WERI-Rb-1 (cell line): Measurements from ENCODE around the gene DDX6.

Experiments
- DNase-seq: peaks from one replicate; pipeline ENCODE4 v3.0.0-alpha.2; 2020
- H3K27ac ChIP-seq: fragments of 250-450 bp; sonication (Bioruptor Pico); 2 replicates; pipeline ENCODE4 v1.5.1; 2020; ENCODE audit warnings: mild to moderate bottlenecking, moderate library complexity
- H3K27me3 ChIP-seq: fragments of 250-450 bp; sonication (Bioruptor Pico); 2 replicates; pipeline ENCODE4 v1.5.1; 2021; ENCODE audit warnings: mild to moderate bottlenecking, low read depth, moderate library complexity; ENCODE audit not compliant: insufficient read depth, severe bottlenecking
- H3K36me3 ChIP-seq: fragments of 250-450 bp; sonication (Bioruptor Pico); 2 replicates; pipeline ENCODE4 v1.5.1; 2020; ENCODE audit warnings: mild to moderate bottlenecking, moderate library complexity
- H3K4me3 ChIP-seq: 2 replicates; pipeline ENCODE4 v1.5.1; 2011; ENCODE audit warnings: low read depth, mild to moderate bottlenecking, control low read depth, low read length
- H3K9me3 ChIP-seq: fragments of 250-450 bp; sonication (Bioruptor Pico); 2 replicates; pipeline ENCODE4 v1.5.1; 2021; ENCODE audit warnings: mild to moderate bottlenecking, moderate library complexity; ENCODE audit not compliant: severe bottlenecking
- CTCF ChIP-seq: IDR thresholded peaks from 2 replicates; pipeline ENCODE4 v1.5.1; 2011; ENCODE audit warnings: low read depth, mild to moderate bottlenecking, control low read depth, inconsistent platforms, low read length

The DDX6 gene

GRCh38 chr11:118749429-118749828 is 41.5 kb downstream of the DDX6 start:
- Histone ChIP-seq H3K27ac (no peak overlapping the region), H3K4me3 (no peak overlapping the region), H3K27me3 (no peaks in the 10 kb centered on the region), H3K9me3 (no peaks in the 10 kb centered on the region), H3K36me3 (peaks cover 32% of the 10 kb centered on the region)
- DNase-seq = no peak
- TF ChIP-seq CTCF = no peak

GRCh38 chr11:118748056-118748455 is 42.9 kb downstream of the DDX6 start:
- no peak for DNase-seq
- Histone ChIP-seq H3K36me3 (peaks cover 18% of the 10 kb centered on the region), H3K27ac (no peak overlapping the region), H3K27me3 (no peaks in the 10 kb centered on the region), H3K9me3 (no peaks in the 10 kb centered on the region), H3K4me3 (no peak overlapping the region)
- TF ChIP-seq CTCF = no peak

- Histone ChIP-seq H3K9me3 (no peaks in the 10 kb centered on the region), H3K27ac (no peak overlapping the region), H3K36me3 (peaks cover 8% of the 10 kb centered on the region), H3K27me3 (no peaks in the 10 kb centered on the region), H3K4me3 (no peak overlapping the region)
- DNase-seq = no peak
- TF ChIP-seq CTCF = no peak
These were observed 43.9 kb downstream of the DDX6 start for GRCh38 chr11:118746988-118747585.

DNA sequence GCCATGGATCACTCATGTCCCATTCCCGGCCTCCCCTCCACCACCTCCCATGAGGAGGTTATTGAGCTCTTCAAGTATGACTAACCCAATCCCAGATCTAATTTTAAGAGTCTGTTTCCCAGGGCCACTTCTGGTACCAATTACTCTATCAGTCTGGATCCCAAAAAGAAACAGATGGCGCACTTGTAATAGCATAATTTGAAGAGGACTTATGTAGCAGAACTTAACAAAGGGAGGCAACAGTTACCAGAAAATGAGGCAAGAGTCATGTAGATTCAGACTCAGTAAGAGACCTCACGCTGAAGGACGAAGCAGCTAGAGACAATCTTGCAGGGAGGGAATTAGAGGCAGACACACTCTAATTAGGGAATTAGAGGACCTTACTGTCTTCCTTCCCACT is 46.9 kb downstream of the DDX6 start:
- no peaks in the 10 kb centered on the region for H3K27me3 ChIP-seq
- no peaks in the 10 kb centered on the region for H3K9me3 ChIP-seq
- no peak overlapping the region for H3K4me3 ChIP-seq
- no peak for TF ChIP-seq CTCF
- no peak for DNase-seq
- H3K27ac ChIP-seq = no peak overlapping the region
- H3K36me3 ChIP-seq = no peaks in the 10 kb centered on the region

- no peak for DNase-seq
- H3K27ac ChIP-seq = no peak overlapping the region
- H3K4me3 ChIP-seq = no peak overlapping the region
- no peaks in the 10 kb centered on the region for H3K9me3 ChIP-seq
- TF ChIP-seq CTCF = no peak
- H3K36me3 ChIP-seq = no peaks in the 10 kb centered on the region
- H3K27me3 ChIP-seq = no peaks in the 10 kb centered on the region
These were observed 48.7 kb downstream of the DDX6 start for GRCh38 chr11:118742304-118742703.

DNA sequence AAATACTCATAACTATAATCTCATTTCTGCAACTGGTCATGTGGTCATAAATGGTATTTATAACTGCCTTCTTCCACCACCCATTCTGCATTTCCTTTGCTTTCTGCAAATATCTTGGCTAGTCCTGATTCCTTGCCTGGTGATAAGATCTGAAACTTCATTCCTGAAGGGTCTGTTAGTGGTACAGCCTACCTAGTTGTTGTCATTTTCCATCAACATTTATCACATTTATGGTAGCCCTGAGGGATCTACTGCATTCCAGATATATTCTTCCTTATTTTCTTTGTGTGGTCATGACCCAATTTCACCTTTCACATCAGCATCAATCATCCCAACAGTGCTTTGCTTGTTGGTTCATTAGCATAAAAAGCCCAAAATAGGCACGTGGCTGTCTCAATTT is 50.1 kb downstream of the DDX6 start:
- no peaks in the 10 kb centered on the region for H3K27me3 ChIP-seq
- H3K36me3 ChIP-seq = no peaks in the 10 kb centered on the region
- H3K9me3 ChIP-seq = no peaks in the 10 kb centered on the region
- no peak overlapping the region for H3K27ac ChIP-seq
- no peak for DNase-seq
- no peak for TF ChIP-seq CTCF
- H3K4me3 ChIP-seq = no peak overlapping the region
